GM12878 (cell line): ENCODE results near the gene IGLL5. TPM values are rescaled to one million over a fixed set of nuclear protein-coding genes. Genes with fewer than 3 reads are reported as not detected.

Experiments
- ASH2L ChIP-seq: fragments of 300-600, 200-600 bp; sonication (generic); IDR thresholded peaks from 2 replicates; pipeline ENCODE4 v1.6.1; 2017; ENCODE audit warnings: low read depth, mild to moderate bottlenecking, borderline replicate concordance
- ATF3 ChIP-seq: IDR thresholded peaks from 2 replicates; pipeline ENCODE4 v1.6.1; 2011; ENCODE audit warnings: low read depth, mild to moderate bottlenecking, low read length, moderate library complexity, borderline replicate concordance; ENCODE audit errors: extremely low read depth
- EZH2 ChIP-seq: IDR thresholded peaks from 2 replicates; pipeline ENCODE4 v1.6.1; 2012; ENCODE audit warnings: low read depth, mild to moderate bottlenecking, control low read depth, inconsistent platforms, low read length, borderline replicate concordance; ENCODE audit not compliant: control insufficient read depth
- FOXM1 ChIP-seq: IDR thresholded peaks from 2 replicates; pipeline ENCODE4 v1.6.1; 2012; ENCODE audit warnings: low read depth, mild to moderate bottlenecking, inconsistent platforms, low read length, moderate library complexity
- HCFC1 ChIP-seq: fragments of 150-350 bp; IDR thresholded peaks from 2 replicates; pipeline ENCODE4 v1.6.1; 2014; ENCODE audit warnings: low read length
- MEF2B ChIP-seq: fragments of 450-650 bp; IDR thresholded peaks from 2 replicates; pipeline ENCODE4 v1.6.1; 2018; ENCODE audit warnings: mild to moderate bottlenecking, moderate library complexity; ENCODE audit not compliant: partially characterized antibody, poor library complexity, severe bottlenecking
- MLLT1 ChIP-seq: fragments of 450-650 bp; IDR thresholded peaks from 2 replicates; pipeline ENCODE4 v1.6.1; 2016; ENCODE audit warnings: mild to moderate bottlenecking
- NRF1 ChIP-seq: conservative IDR thresholded peaks from 2 replicates; pipeline ENCODE4 v1.6.1; 2011; ENCODE audit warnings: mild to moderate bottlenecking, low read depth, low read length, improper control_type of control experiment
- POLR2AphosphoS2 ChIP-seq: IDR thresholded peaks from 2 replicates; pipeline ENCODE4 v1.6.1; 2011; ENCODE audit warnings: low read depth, mild to moderate bottlenecking, low read length, improper control_type of control experiment, moderate library complexity
- RFX5 ChIP-seq: IDR thresholded peaks from 2 replicates; pipeline ENCODE4 v1.6.1; 2011; ENCODE audit warnings: low read depth, low read length, improper control_type of control experiment
- RUNX3 ChIP-seq: IDR thresholded peaks from 2 replicates; pipeline ENCODE4 v1.6.1; 2012; ENCODE audit warnings: low read length, inconsistent platforms
- SKIL ChIP-seq: fragments of 450-650 bp; IDR thresholded peaks from 2 replicates; pipeline ENCODE4 v1.6.1; 2017; ENCODE audit warnings: mild to moderate bottlenecking, low read depth, inconsistent platforms; ENCODE audit not compliant: poor library complexity, severe bottlenecking
- SMAD1 ChIP-seq: fragments of 450-650 bp; IDR thresholded peaks from 2 replicates; pipeline ENCODE4 v1.6.1; 2018; ENCODE audit warnings: mild to moderate bottlenecking, low read depth; ENCODE audit not compliant: partially characterized antibody
- SMC3 ChIP-seq: IDR thresholded peaks from 2 replicates; pipeline ENCODE4 v1.6.1; 2011; ENCODE audit warnings: low read length, improper control_type of control experiment, borderline replicate concordance
- SRF ChIP-seq, 2 experiments: IDR thresholded peaks; 2 replicates each; pipeline ENCODE4 v1.6.1; 2011; ENCODE audit warnings: low read depth in 2 of 2, low read length in 2 of 2, mild to moderate bottlenecking in 1 of 2, moderate library complexity in 1 of 2
- SUPT20H ChIP-seq: IDR thresholded peaks from 2 replicates; pipeline ENCODE4 v1.6.1; 2011; ENCODE audit warnings: low read depth, mild to moderate bottlenecking, low read length, moderate library complexity, borderline replicate concordance; ENCODE audit not compliant: control insufficient read depth
- TCF3 ChIP-seq: IDR thresholded peaks from 2 replicates; pipeline ENCODE4 v1.6.1; 2012; ENCODE audit warnings: low read depth, mild to moderate bottlenecking, low read length, borderline replicate concordance; ENCODE audit not compliant: insufficient read depth
- USF2 ChIP-seq: IDR thresholded peaks from 2 replicates; pipeline ENCODE4 v1.6.1; 2011; ENCODE audit warnings: low read depth, low read length, improper control_type of control experiment, borderline replicate concordance
- ZBTB33 ChIP-seq: fragments of 450-650 bp; IDR thresholded peaks from 2 replicates; pipeline ENCODE4 v1.6.1; 2017; ENCODE audit warnings: mild to moderate bottlenecking
- ZNF24 ChIP-seq: fragments of 450-650 bp; IDR thresholded peaks from 2 replicates; pipeline ENCODE4 v1.6.1; 2017; ENCODE audit warnings: antibody characterized with exemption, mild to moderate bottlenecking
- ZNF384 ChIP-seq: IDR thresholded peaks from 2 replicates; pipeline ENCODE4 v1.6.1; 2012; ENCODE audit warnings: low read depth, mild to moderate bottlenecking, low read length, improper control_type of control experiment, borderline replicate concordance
- polyA plus RNA-seq, 11 experiments: library from polyadenylated mRNA; depleted of rRNA in 4 of 11; unstranded in 6 of 11; stranded (reverse) in 5 of 11; fragments of >200 nt; fragmentation: Nextera tagmentation in 4 of 11; fragmentation: Illumina TruSeq in 1 of 11; extraction: Ambion mirVana in 4 of 11; extraction: Trizol in 1 of 11; gene quantifications; 1 replicate in 1 of 11; 2 replicates in 10 of 11; pipeline versions ENCODE4 v1.2.1 to v1.2.3, GENCODE V29; 2011 to 2016; ENCODE audit warnings: inconsistent platforms in 2 of 11, missing spikeins in 2 of 11, low read depth in 1 of 11
- total RNA-seq, 4 experiments: library from RNA; depleted of rRNA in 3 of 4; stranded (reverse); fragments of >200 nt in 3 of 4; fragmentation: Illumina TruSeq in 1 of 4; extraction: Trizol in 1 of 4; gene quantifications; 2 replicates each; pipeline versions ENCODE4 v1.2.1 to v1.2.3, GENCODE V29; 2013 to 2021

IGLL5 gene
- total and polyA plus RNA-seq, 10 of the 15 experiments (the other 5 are each of a cell fraction or from before 2014, with no cell fraction given), result not detected

- TF ChIP-seq FOXM1, result no peak
- TF ChIP-seq SKIL, result no peak
- peak; percentile 80 for TF ChIP-seq SMC3
- no peak for TF ChIP-seq MEF2B
- TF ChIP-seq SUPT20H, result no peak
- TF ChIP-seq ATF3, result no peak
- no peak for TF ChIP-seq ZNF384
- TF ChIP-seq RFX5, result no peak
- no peak for TF ChIP-seq ZNF24
- TF ChIP-seq POLR2AphosphoS2, result no peak
- no peak for TF ChIP-seq ASH2L
- TF ChIP-seq NRF1, result no peak
- no peak for TF ChIP-seq TCF3
- no peak for TF ChIP-seq SMAD1
- no peak for TF ChIP-seq EZH2
- no peak for TF ChIP-seq RUNX3
- peak; percentile 34; the same call in 1 of the 2 replicates for TF ChIP-seq MLLT1
- no peak for TF ChIP-seq HCFC1
- no peak for TF ChIP-seq USF2
- no peak for TF ChIP-seq SRF (IDR thresholded peaks at IDR 0.05; ENCODE audit: low read depth in 2 of 2, low read length in 2 of 2)
- TF ChIP-seq ZBTB33, result no peak
These were observed 39.2 kb upstream of the IGLL5 start (continued) for GRCh38 chr22:22848364-22848866.
